ENCODE measurements around the gene NLE1.
"Not testable (repeated sequence)": the region's sequence is repeated elsewhere in the genome, so short reads cannot be mapped to it uniquely, and the experiment has no call there.

Gene NLE1

DNA sequence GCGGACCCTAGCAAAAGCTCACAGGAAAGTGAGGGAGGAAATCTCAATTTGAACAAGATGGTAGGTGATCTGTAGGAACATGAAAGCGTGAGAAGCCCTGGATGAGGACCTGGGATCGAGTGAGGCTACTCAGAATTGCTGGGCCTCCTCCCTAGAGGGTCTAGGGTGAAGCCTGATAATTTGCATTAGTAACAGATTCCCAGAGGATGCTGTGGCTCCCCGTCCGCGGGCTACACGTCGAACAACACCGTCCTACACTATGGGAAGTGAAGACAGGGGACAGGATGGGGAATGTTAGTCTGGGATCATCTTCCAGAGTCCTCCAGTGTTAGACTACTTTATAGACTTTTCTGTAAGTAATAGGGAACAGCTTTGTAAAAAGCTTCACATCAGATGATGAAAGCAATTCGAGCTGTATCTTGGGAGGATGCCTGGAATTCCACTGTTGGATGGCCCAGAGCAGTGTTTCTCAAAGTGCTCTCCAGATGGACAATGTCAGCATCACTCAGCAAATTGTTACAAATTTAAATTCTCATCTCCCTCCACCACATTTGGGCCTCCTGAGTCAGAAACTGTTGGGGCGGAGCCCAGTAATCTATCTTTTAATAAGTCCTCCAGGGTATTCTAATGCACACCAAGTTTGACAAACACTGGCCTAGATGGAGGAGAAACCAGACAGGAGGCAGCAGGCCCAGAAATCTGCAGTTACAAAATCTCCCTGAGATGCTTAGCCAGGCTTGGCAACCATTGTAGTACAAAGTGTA is 14.2 kb downstream of the NLE1 start:
- peak; percentile 60 for DNase-seq

DNA sequence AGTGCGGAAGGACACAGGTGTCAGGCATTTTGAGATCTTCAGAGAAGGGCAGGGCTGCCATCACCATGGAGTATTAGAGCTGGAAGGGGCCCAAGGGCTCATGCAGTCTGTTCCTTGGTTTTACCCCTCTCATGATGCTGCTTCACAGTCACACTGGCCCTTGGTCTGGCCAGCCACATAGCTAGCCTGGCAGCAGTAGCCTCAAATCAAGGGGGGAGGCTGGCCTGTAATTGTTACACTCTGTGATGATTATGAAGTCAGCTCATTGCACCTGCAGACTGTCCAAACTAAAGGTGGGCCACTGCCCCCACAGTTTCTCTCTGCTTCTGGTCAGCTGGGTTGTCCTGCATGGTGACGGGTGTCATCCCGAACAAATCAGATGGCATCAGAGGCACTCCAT is 20.8 kb downstream of the NLE1 start, which contains the start of gene FNDC8:
Gene FNDC8, plus strand, starts transcription at position 301 of the 400 bp plus-strand sequence. Its CDS starts 79 bp downstream, at position 380.
- DNase-seq, result no peak

DNA sequence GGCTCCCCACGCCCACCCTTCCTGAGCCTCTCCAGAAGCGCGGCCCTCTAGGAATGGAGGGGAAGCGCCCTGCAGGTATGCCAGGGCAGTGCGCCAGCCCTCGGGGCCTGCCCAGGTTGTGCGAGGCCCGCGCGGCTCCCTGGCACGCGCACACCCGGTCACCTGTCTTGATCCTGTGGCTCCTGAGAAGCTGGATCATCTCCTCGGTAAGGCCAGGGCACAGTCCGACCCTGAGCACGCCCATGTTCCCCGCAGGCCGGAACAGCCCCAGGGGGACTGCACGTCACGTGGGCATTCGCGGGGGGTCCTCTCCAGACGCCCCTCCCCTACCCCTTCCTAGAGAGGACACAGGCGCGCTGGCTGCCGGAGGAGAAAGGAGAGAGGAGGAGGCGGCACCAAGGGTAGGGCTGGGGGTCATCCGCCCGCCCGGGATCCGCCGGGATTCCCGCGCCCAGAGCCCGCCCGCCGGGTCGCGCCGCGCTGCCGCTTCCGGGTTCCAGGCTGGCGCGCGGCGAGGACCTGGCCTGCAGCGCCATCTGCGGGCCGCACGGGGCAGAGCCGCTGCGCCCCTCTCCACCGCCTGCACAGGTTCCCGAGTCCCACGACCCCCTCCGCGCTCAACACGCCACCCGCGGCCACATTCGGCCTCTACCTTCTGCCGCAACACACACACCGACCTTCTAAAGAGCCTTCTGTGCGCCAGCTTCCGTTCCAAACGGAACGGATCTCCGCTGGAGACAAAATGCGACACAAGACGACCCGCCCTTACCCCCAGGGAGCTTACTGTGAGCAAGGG is 22.5 kb downstream of the NLE1 start, which contains the start of gene RAD51D:
Gene RAD51D, minus strand, starts transcription at position 491 of the 796 bp plus-strand sequence. Its CDS starts 247 bp downstream, at position 244.
- peak; percentile 69 for DNase-seq

- DNase-seq, result peak; percentile 29
Measured at GRCh38 chr17:35117984-35118383, 24.1 kb downstream of the NLE1 start.

DNA sequence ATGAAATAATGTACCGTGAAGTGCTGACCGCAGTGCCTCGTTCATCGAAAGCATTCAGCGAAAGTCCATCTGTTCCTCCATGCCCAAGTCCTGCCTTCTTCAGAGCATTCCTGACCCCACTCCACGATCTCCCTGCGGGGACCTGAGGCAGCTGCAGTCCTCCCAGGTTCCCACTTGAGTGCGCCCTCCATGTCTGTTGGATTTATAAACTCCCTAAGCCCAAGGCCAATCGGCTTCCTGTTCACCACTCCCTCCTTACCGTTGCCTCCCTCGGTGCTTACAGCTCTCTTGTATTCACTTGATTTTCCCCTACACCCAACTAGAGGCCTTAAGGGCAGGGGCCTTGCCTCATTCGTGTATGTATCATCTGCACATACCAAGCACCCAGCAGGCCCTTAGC is 25.3 kb downstream of the NLE1 start:
- DNase-seq, result no peak

DNA sequence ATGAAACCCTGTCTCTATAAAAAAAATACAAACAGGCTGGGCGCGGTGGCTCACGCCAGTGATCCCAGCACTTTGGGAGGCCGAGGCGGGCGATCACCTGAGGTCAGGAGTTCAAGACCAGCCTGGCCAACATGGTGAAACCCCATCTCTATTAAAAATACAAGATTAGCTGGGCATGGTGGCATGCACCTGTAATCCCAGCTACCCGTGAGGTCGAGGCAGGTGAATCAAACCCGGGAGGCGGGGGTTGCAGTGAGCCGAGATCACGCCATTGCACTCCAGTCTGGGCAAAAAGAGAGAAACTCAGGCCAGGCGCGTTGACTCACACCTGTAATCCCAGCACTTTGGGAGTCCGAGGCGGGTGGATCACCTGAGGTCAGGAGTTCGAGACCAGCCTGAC is 31.3 kb downstream of the NLE1 start:
- DNase-seq, result not testable (repeated sequence)

- DNase-seq, result no peak
Measured at GRCh38 chr17:35104844-35105450, 37.2 kb downstream of the NLE1 start.

- no peak for DNase-seq
Measured at GRCh38 chr17:35103271-35103670, 38.8 kb downstream of the NLE1 start.

- DNase-seq, result no peak
Measured at GRCh38 chr17:35101725-35102124, 40.4 kb downstream of the NLE1 start.

- no peak for DNase-seq
Measured at GRCh38 chr17:35101036-35101435, 41.1 kb downstream of the NLE1 start.

DNA sequence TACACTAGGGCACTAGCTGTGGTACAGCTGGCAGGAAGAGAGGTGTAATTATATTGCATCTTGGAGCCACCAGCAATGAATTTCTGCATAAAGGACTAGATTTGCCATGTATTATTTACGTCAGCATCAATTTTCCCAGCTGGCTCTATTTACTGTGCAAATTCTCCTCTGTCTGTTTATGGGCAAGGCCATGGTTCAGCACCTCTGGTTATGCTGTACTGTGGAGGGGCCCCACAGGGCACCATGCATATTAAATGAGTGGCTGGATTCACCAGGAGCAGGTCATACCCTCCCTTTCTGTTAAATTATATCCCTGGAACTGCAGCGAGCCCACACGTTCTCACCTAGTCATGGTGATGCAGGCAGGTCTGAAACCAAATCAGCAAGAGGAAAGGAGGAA is 42.2 kb downstream of the NLE1 start:
- no peak for DNase-seq

- DNase-seq, result no peak
Measured at GRCh38 chr17:35097776-35098175, 44.3 kb downstream of the NLE1 start.

- no peak for DNase-seq
Measured at GRCh38 chr17:35095741-35096140, 46.4 kb downstream of the NLE1 start.

DNA sequence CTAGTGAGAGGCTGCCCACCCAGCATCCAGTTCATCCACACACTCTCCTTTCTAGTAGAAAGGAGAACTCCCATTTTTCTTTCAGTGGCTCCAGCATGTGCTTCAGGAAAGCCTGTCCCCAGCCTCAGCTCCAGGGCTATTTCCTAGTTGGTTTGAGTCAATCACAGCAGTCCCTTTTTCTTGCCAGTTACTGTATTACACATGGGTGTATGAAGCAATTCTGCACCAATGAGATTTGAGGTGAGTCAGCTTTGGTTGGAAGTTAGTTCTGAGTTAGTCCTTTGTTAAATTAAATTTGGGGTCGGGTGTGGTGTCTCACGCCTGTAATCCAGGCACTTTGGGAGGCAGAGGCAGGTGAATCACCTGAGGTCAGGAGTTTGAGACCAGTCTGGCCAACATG is 47.2 kb downstream of the NLE1 start:
- peak; percentile 79 for DNase-seq

GRCh38 chr17:35090707-35091106 is 51.4 kb downstream of the NLE1 start:
- not testable (repeated sequence) for DNase-seq

DNA sequence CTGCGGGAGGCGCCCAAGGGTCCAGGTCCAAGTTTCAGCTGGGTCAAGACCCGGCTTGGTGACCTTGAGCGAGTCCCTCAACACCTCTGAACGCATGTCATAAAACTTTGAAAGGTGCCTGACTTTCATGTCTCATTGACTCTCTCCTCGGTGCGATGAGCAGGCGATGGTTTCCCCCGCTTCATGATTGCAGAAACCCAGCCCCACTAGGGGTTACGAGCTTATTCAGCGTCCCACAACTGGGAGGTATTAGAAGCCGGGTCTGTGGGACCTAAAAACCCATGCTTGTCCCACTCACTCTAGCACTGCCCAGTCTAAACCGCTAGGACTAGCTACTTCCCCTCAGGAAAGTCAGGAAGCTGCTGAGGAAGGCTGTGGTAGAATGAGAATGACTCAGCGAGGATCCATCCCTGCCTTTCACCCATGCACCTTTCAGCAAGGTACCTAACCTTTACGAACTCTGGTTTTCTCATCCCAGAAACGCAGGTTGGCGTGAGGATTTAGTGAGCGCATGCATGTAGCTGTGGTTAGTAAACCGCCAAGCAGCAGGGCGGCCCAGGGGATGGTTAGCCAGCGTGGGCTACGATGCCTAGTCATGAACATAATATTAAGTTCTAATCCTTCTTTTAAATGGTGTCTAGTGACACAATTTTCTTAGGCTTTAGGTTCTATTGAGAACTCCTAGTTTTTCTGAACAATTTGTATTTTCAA is 52.4 kb downstream of the NLE1 start:
- peak; percentile 45 for DNase-seq

DNA sequence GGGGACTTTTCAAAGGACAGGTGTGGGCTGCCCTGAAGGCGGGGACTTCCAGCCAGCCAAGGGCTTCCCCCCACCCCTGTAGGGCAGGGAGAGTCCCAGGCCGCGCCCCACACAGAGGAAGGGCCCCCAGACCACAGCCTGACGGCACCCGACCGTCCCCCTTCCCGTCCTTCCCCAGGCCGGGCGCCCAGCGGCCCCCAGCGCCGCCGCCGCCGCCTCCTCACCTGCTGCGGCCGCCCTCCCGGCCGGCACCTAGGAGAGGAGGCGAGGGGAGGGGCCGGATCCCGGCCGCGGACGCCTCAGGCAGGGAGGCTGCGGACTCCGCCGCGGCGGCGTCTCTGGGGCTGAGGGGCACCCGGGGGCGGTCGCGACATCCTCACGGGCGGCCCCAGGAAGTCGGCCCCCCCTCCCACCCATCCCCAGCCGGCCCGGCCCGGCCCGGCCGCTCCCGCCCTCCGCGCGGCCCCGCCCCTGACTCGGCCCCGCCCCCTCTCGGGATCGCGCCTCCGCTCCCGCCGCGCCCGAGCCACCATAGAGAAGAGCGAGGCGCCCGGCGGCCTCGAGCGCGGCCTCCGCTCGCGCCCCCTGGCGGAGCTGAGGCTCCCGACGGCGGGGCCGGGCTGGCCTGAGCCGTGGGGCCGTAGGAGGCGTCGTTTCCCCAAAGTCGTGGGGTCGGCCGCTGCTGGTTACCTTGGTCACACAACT is 53.1 kb downstream of the NLE1 start:
- peak; percentile 82 for DNase-seq

- DNase-seq, result peak; percentile 9
Measured at GRCh38 chr17:35088356-35088880, 53.7 kb downstream of the NLE1 start.

DNA sequence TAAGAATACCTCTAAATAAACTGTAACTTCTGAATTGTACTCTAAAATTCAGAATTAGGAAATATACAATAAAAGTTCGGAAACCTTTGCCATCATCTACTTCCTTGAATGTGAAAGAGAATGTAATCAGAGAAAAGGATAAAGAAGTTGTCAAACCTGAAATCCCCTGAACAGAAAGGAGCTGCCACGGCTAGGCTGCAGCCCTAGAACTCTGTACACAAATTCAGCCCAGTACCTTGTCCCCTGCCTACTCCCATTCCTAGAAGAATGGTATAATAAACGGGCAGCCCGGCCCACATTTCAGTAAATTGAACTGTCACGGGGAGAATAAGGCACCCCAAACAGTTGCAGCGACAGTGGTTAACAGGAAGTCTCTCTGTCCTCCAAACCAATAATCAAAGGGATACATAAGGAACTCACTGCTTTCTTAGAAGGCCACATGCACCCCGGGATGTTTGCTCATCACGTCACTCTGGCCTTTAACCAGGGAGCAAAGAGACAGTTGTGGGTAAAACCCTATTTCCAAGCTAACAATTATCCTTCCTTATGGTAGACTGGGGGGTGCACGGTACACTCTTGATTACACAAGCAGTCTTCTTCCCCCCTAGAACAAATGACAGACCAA is 54.3 kb downstream of the NLE1 start:
- DNase-seq, result peak; percentile 7

GRCh38 chr17:35086931-35087573 is 55.1 kb downstream of the NLE1 start:
- no peak for DNase-seq

DNA sequence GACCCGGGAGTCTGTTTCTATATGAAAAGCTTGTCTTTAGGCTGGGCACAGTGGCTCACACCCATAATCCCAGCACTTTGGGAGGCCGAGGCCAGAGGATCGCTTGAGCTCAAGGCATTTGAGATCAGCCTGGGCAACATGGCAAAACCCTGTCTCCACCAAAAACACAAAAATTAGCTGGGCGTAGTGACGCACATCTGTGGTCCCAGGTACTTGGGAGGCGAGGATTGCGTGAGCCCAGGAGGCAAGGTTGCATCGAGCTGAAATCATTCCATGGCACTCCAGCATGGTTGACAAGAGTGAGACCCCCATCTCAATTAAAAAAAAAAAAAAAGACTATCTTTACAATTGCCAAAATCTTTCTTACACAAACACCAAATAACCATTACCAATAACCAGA is 55.9 kb downstream of the NLE1 start:
- no peak for DNase-seq

All from fibroblast of skin of right quadriceps (primary cell).